ENCODE measurements around the gene DNAJC24. TPM values are rescaled to one million over a fixed set of nuclear protein-coding genes. Genes with fewer than 3 reads are reported as not detected.

DNAJC24 gene
- total and polyA plus RNA-seq, 10 donors: 3.0 to 24.5 (median 17.0) TPM

GRCh38 chr11:31441296-31441695 lies 71.6 kb downstream of the DNAJC24 start:
- Histone ChIP-seq H3K9me3 (no peaks in the 10 kb centered on the region), H3K4me1 (no peaks in the 10 kb centered on the region), H3K27ac (no peak overlapping the region), H3K4me3 (no peak overlapping the region), H3K27me3 (replicated peaks in 1 of 7) (no peaks in the 10 kb centered on the region), H3K36me3 (no peaks in the 10 kb centered on the region)
- TF ChIP-seq CTCF (IDR thresholded peaks at IDR 0.05 in 8 of 11, conservative IDR thresholded peaks at IDR 0.05 in 3 of 11): no peak
- intact Hi-C loops (cut with DNase I; ENCODE audit: low total_unique reads): no loop called here
- DNase-seq: no peak

- DNase-seq: no peak
- Histone ChIP-seq H3K27ac (no peak overlapping the region), H3K4me1 (no peaks in the 10 kb centered on the region), H3K27me3 (replicated peaks in 1 of 7) (no peaks in the 10 kb centered on the region), H3K36me3 (peaks cover 0 to 4% (median 0%) of the 10 kb centered on the region in 6 donors), H3K9me3 (no peaks in the 10 kb centered on the region), H3K4me3 (no peak overlapping the region)
- WGBS, 5 donors: 42 to 54% (median 46%) methylated on average over 2 of the region's 2 CpGs
- TF ChIP-seq CTCF (IDR thresholded peaks at IDR 0.05 in 8 of 11, conservative IDR thresholded peaks at IDR 0.05 in 3 of 11) (no peak), POLR2A (IDR thresholded peaks at IDR 0.05) (no peak), POLR2AphosphoS5 (IDR thresholded peaks at IDR 0.05) (no peak)
- intact Hi-C loops (cut with DNase I; ENCODE audit: low total_unique reads): no loop called here
Measured at GRCh38 chr11:31442086-31442485, 72.4 kb downstream of the DNAJC24 start.

- intact Hi-C loops (cut with DNase I; ENCODE audit: low total_unique reads): no loop called here
- TF ChIP-seq POLR2AphosphoS5 (IDR thresholded peaks at IDR 0.05): no peak
- TF ChIP-seq POLR2A (IDR thresholded peaks at IDR 0.05): no peak
- no peak for TF ChIP-seq CTCF (IDR thresholded peaks at IDR 0.05 in 8 of 11, conservative IDR thresholded peaks at IDR 0.05 in 3 of 11)
- no peak for DNase-seq
Measured at GRCh38 chr11:31443802-31444201, 74.1 kb downstream of the DNAJC24 start.

GRCh38 chr11:31445621-31446020 lies 76.0 kb downstream of the DNAJC24 start:
- WGBS, 5 donors: 96 to 99% (median 97%) methylated on average over 4 of the region's 4 CpGs
- H3K4me1 ChIP-seq: no peaks in the 10 kb centered on the region
- H3K27ac ChIP-seq: no peak overlapping the region
- no peak for DNase-seq
- no peak for TF ChIP-seq CTCF (IDR thresholded peaks at IDR 0.05 in 8 of 11, conservative IDR thresholded peaks at IDR 0.05 in 3 of 11)
- no peaks in the 10 kb centered on the region for H3K27me3 ChIP-seq (replicated peaks in 1 of 7)
- no peak overlapping the region for H3K4me3 ChIP-seq
- H3K36me3 ChIP-seq: peaks cover 0 to 22% (median 0%) of the 10 kb centered on the region in 6 donors
- H3K9me3 ChIP-seq: no peaks in the 10 kb centered on the region
- intact Hi-C loops (cut with DNase I; ENCODE audit: low total_unique reads): no loop called here

More at GRCh38 chr11:31443802-31444201, 74.1 kb downstream of the DNAJC24 start:
- Histone ChIP-seq H3K36me3 (peaks cover 0 to 21% (median 0%) of the 10 kb centered on the region in 6 donors), H3K4me1 (no peaks in the 10 kb centered on the region), H3K27me3 (replicated peaks in 1 of 7) (no peaks in the 10 kb centered on the region), H3K27ac (no peak overlapping the region), H3K9me3 (no peaks in the 10 kb centered on the region), H3K4me3 (no peak overlapping the region)
- 87 to 97% (median 91%) methylated on average over 3 of the region's 3 CpGs for WGBS, 5 donors
